HT-29 (cell line): ENCODE results near the gene RPS6KA3. TPM values are rescaled to one million over a fixed set of nuclear protein-coding genes. Genes with fewer than 3 reads are reported as not detected.

ENCODE experiments used
- small RNA-seq: library from RNA; depleted of rRNA; stranded (forward); fragments of <200 nt; gene quantifications from one replicate; pipeline ENCODE3, GENCODE V24; 2014
- total RNA-seq: library from RNA; depleted of rRNA; stranded (reverse); fragments of >200 nt; shearing (Covaris generic); gene quantifications from 2 replicates; pipeline ENCODE4 v1.2.3, GENCODE V29; 2014; rRNA removed

Gene RPS6KA3
- total RNA-seq, 1 experiment from 2014 or later: 16.0 TPM

Small RNAs within 50 kb of the gene (small RNA-seq; reads per million reads assigned to genes)
- gene RF00493: 5.3 reads per million, percentile 84 among the genes with 10 or more reads in this experiment
- gene RF00494: not detected

Other genes with a start within 250 kb of the RPS6KA3 start
- 0.03 TPM in 1 of 2 replicates, not detected in the other for gene MAP7D2, start 150.0 kb downstream of the RPS6KA3 start, total RNA-seq
- gene EIF1AX, start 125.1 kb downstream of the RPS6KA3 start, total RNA-seq: 45.2 and 45.8 TPM in 2 replicates